Activated CD8-positive, alpha-beta memory T cell treated with anti-CD3 and anti-CD28 coated beads, Interleukin-2, amount 10 ng/mL, durations not matched to agents 7 days and 5 days (primary cell): ENCODE data around the gene PHLPP1. TPM values are rescaled to one million over a fixed set of nuclear protein-coding genes. Genes with fewer than 3 reads are reported as not detected.

Source experiments
- ATAC-seq: fragments of 150-1000 bp; cut with Tn5 transposase; one replicate; pipeline ENCODE4 v1.10.0; 2021; ENCODE audit warnings: moderate library complexity
- CTCF ChIA-PET: fragments of 350-600 bp; sonication (Branson Sonifier 250); formaldehyde crosslinking; loops from one replicate; lab custom pipeline; 2021; ENCODE audit warnings: antibody characterized with exemption; lab: Charles Lee
- DNase-seq: peaks from one replicate; pipeline ENCODE4 v3.0.0-alpha.2; 2020
- H3K27ac Mint-ChIP-seq: one replicate; pipeline ENCODE4 v1.8.0; 2021; ENCODE audit warnings: mild to moderate bottlenecking, mixed read lengths
- H3K27me3 Mint-ChIP-seq: one replicate; pipeline ENCODE4 v1.8.0; 2021; ENCODE audit warnings: mixed read lengths
- H3K36me3 Mint-ChIP-seq: one replicate; pipeline ENCODE4 v1.8.0; 2021; ENCODE audit warnings: mild to moderate bottlenecking, mixed read lengths
- H3K4me1 Mint-ChIP-seq: one replicate; pipeline ENCODE4 v1.8.0; 2021; ENCODE audit warnings: mixed read lengths
- H3K4me3 Mint-ChIP-seq: one replicate; pipeline ENCODE4 v1.8.0; 2021; ENCODE audit warnings: mild to moderate bottlenecking, moderate library complexity, mixed read lengths
- H3K9me3 Mint-ChIP-seq: one replicate; pipeline ENCODE4 v1.8.0; 2022; ENCODE audit warnings: low read depth, mixed read lengths
- total RNA-seq, 2 experiments: library from RNA; stranded (reverse); gene quantifications; one replicate each; pipeline ENCODE4 v1.2.3, GENCODE V29; 2021

PHLPP1 gene
- total RNA-seq, 2 experiments from 2014 or later = 9.8 to 18.3 TPM

DNA sequence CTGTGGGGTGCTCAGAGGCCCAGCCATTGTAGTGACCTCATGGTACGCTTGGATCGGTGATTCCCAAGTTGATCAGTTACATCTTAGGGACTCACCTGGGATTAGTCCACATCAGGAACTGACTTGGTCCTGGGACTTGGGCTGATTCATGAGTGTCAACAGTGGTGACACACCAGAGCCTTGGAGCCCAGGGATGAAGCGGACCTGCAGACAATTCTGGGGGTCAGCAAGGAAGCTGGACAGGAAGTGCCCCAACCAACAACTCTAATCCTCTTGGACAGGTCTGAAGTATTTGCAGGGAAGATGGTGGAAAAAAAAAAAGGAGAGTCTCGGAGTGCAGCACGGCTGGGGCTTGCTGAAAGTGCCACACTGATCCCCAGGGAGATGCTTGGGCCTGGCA is 288.6 kb downstream of the PHLPP1 start:
- ATAC-seq (no peak), DNase-seq (no peak)
- Mint-ChIP-seq H3K36me3 (no peaks in the 10 kb centered on the region), H3K27me3 (peaks cover 2% of the 10 kb centered on the region), H3K27ac (no peak overlapping the region), H3K4me3 (no peak overlapping the region), H3K9me3 (no peaks in the 10 kb centered on the region), H3K4me1 (no peaks in the 10 kb centered on the region)
- CTCF ChIA-PET = no interaction called here

DNA sequence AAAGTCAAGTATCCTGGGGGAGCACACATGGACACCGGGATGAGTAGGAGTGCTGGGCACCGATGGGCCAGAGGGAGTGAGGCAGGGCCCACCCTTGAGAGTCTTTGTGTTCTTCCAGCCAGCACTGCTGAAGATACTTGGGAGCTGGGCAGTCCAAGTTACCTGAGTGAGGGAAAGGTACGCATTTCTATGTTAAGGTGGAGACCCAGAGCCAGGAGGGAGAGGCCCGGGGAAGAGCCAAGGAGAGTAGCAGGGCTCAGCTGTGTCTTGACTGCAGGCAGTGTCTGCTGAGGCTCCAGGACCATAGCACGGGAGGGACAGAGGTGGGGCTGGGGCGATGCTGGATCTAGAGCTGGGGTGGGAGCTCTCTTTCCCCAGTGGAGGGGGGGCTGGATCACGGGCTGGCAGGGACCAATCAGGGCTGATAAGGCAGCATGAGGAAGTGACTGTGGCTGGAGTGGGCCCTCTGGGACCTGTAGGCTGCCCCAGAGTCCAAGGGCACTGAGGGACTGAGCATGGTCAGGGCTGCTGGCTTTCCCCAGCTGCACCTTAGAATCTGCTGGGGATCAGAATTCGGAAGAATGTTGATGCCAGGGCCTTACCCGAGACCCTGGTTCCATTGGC is 289.2 kb downstream of the PHLPP1 start:
- ATAC-seq = no peak
- DNase-seq = no peak
- Mint-ChIP-seq H3K27me3 (peaks cover 7% of the 10 kb centered on the region), H3K27ac (no peak overlapping the region), H3K4me3 (no peak overlapping the region), H3K36me3 (no peaks in the 10 kb centered on the region), H3K4me1 (no peaks in the 10 kb centered on the region), H3K9me3 (no peaks in the 10 kb centered on the region)
- CTCF ChIA-PET = no interaction called here

DNA sequence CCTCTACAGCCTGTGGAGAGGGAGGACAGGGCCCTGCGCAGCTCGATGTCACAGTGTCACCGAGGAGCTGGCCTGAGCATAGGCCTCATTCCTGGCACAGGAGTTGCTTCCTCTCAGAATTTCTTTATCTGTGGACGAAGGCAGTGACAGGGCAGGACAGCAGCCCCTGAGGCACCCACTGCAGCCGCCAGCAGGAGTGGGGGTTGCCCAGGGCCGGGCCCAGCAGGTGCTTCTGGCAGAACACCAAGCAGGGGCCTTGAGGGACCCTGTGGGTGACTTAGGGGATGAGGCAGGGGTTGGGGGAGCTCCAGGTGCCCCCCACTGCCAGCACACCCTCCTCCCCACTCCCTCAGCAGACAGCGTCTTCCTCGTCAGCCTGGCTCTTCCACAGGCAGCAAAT is 290.0 kb downstream of the PHLPP1 start:
- H3K9me3 Mint-ChIP-seq = no peaks in the 10 kb centered on the region
- H3K36me3 Mint-ChIP-seq = no peaks in the 10 kb centered on the region
- peaks cover 13% of the 10 kb centered on the region for H3K27me3 Mint-ChIP-seq
- no peak overlapping the region for H3K4me3 Mint-ChIP-seq
- ATAC-seq (no peak), DNase-seq (no peak)
- CTCF ChIA-PET = interaction anchor here (1.2 to 1.8 kb wide), 2 partner anchors 11 to 15 kb away, joined by 3 to 10 read pairs; no protein-coding TSS in a partner anchor
- H3K27ac Mint-ChIP-seq = no peak overlapping the region
- no peaks in the 10 kb centered on the region for H3K4me1 Mint-ChIP-seq

DNA sequence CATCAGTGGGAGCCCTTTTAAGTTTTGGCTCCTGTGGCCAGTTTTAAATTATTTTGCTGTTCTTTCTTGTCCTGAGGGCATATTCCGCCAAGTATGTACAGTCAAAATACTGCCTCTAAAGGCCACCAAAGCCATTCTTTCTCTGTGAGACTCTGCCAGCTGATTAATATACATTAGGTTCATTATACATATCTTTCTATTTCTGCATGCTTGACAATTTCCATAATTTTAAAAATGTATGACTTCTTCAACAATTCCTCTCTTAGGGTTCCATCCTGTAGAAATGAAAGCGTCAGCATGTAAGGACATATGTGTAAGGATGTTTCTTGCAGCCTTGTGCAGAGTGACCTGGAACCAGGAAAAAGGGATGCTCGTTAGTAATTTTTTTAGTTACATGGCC is 291.9 kb downstream of the PHLPP1 start:
- CTCF ChIA-PET = interaction anchor here (1.0 to 1.8 kb wide), 3 partner anchors 9 to 432 kb away, joined by 3 to 10 read pairs (median 3); no protein-coding TSS in a partner anchor
- Mint-ChIP-seq H3K4me3 (no peak overlapping the region), H3K9me3 (no peaks in the 10 kb centered on the region), H3K4me1 (no peaks in the 10 kb centered on the region), H3K27ac (no peak overlapping the region), H3K36me3 (no peaks in the 10 kb centered on the region), H3K27me3 (peaks cover 31% of the 10 kb centered on the region)
- ATAC-seq (no peak), DNase-seq (no peak)

DNA sequence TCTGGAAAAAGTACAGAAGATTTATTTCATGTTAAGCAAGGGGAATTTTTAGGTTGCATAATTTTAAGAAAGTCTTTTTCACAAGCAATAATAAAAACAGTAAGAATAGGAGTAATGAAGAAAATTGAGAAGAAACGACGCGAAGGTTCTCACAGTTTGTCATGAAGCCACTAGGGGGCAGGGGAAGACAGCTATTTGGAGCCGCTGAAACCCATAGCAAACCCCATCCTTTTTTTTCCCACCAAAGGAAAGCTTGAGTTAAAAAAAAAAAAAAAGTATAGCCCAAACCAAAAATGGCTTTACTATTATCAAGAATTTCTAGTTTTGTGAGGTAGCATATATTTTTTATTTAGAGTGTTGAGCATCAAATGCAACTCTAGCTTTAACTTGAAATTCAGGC is 300.9 kb downstream of the PHLPP1 start:
- Mint-ChIP-seq H3K27me3 (peaks cover 61% of the 10 kb centered on the region), H3K27ac (no peak overlapping the region), H3K4me3 (no peak overlapping the region), H3K4me1 (no peaks in the 10 kb centered on the region), H3K36me3 (peaks cover 8% of the 10 kb centered on the region), H3K9me3 (peaks cover 5% of the 10 kb centered on the region)
- DNase-seq (peak; percentile 52), ATAC-seq (peak; percentile 60)
- CTCF ChIA-PET = interaction anchor here (0.7 to 6.5 kb wide), 48 partner anchors 8 to 498 kb away, joined by 3 to 107 read pairs (median 4); partner anchors contain the start of gene BCL2

DNA sequence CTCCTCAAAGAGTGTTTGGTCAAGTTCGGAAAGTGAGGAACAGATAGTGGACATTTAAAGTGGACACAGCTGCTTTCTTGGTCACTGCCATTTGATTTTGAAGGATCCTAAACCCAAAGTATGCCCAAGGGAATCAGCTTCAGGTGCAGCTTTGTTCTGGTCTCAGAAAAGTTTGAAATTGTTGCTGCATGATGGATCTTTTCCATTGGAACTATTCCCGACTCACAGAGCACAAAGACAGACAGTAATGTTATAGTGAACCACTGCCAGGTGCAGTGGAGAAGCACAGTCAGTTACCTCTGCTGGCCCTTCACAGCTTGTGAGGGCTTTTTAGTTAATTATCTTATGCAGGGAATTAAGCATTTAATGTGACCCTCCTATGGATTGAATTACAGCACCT is 301.7 kb downstream of the PHLPP1 start:
- ATAC-seq (no peak), DNase-seq (no peak)
- H3K9me3 Mint-ChIP-seq = peaks cover 5% of the 10 kb centered on the region
- CTCF ChIA-PET = interaction anchor here (0.7 to 6.5 kb wide), 35 partner anchors 9 to 489 kb away, joined by 3 to 107 read pairs (median 5); partner anchors contain the start of gene BCL2
- H3K4me1 Mint-ChIP-seq = no peaks in the 10 kb centered on the region
- H3K27me3 Mint-ChIP-seq = peaks cover 57% of the 10 kb centered on the region
- H3K36me3 Mint-ChIP-seq = peaks cover 8% of the 10 kb centered on the region
- H3K4me3 Mint-ChIP-seq = no peak overlapping the region
- no peak overlapping the region for H3K27ac Mint-ChIP-seq

DNA sequence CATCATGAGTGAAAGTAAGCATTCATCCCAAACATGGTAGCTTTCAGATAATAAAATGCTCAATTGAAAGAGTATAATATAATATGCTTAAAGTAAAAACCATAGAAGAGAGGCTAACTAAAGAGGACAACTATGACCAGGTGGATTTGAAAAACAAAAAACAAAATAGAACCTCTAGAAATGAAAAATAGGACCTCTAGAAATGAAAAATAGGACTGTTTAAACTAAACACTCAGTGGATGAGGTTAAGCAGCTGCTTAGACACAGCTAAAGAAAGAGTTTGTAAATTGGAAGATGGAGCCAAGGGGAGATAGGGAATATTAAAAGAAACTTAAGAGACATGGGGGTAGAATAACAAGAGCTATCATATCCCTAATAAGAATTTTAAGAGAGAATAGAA is 302.6 kb downstream of the PHLPP1 start:
- H3K36me3 Mint-ChIP-seq = peaks cover 8% of the 10 kb centered on the region
- H3K9me3 Mint-ChIP-seq = peaks cover 5% of the 10 kb centered on the region
- ATAC-seq = no peak
- no peak for DNase-seq
- H3K4me3 Mint-ChIP-seq = no peak overlapping the region
- H3K4me1 Mint-ChIP-seq = no peaks in the 10 kb centered on the region
- peaks cover 53% of the 10 kb centered on the region for H3K27me3 Mint-ChIP-seq
- CTCF ChIA-PET = interaction anchor here (0.7 to 6.5 kb wide), 17 partner anchors 30 to 421 kb away, joined by 3 to 107 read pairs (median 7); partner anchors contain the start of gene BCL2
- H3K27ac Mint-ChIP-seq = no peak overlapping the region

DNA sequence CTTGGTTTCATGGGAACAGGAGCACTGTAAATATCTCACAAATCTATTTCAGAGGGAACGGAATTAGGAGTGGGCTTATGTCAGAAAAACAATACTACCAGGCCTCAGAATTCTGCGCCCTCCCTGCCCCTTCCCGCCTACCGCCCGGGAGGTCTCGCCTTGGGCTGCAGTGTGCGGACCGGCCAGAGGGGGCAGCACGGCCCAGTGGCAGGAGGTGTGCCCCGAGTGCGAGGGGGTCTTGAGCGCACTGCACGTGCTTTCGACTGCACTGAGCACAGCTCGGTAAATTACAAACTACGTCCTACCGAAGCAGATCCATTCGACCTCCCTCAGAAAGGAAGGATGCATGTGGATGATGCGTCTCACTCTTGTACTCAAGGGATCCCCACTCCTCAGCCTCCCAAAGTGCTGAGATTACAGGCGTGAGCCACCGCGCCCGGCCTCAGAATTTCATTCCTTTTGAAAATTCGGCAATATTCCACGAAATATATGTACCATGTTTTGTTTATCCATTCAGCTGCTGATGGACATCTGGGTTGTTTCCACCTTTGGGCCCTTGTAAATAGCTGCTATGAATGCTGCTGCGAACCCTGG is 307.2 kb downstream of the PHLPP1 start:
- H3K9me3 Mint-ChIP-seq = peaks cover 5% of the 10 kb centered on the region
- CTCF ChIA-PET = interaction anchor here (0.7 to 2.5 kb wide), 11 partner anchors 12 to 416 kb away, joined by 3 to 15 read pairs (median 3); no protein-coding TSS in a partner anchor
- no peak overlapping the region for H3K27ac Mint-ChIP-seq
- ATAC-seq = no peak
- DNase-seq = no peak
- H3K36me3 Mint-ChIP-seq = peaks cover 7% of the 10 kb centered on the region
- no peak overlapping the region for H3K4me3 Mint-ChIP-seq
- peaks cover 24% of the 10 kb centered on the region for H3K27me3 Mint-ChIP-seq
- no peaks in the 10 kb centered on the region for H3K4me1 Mint-ChIP-seq

DNA sequence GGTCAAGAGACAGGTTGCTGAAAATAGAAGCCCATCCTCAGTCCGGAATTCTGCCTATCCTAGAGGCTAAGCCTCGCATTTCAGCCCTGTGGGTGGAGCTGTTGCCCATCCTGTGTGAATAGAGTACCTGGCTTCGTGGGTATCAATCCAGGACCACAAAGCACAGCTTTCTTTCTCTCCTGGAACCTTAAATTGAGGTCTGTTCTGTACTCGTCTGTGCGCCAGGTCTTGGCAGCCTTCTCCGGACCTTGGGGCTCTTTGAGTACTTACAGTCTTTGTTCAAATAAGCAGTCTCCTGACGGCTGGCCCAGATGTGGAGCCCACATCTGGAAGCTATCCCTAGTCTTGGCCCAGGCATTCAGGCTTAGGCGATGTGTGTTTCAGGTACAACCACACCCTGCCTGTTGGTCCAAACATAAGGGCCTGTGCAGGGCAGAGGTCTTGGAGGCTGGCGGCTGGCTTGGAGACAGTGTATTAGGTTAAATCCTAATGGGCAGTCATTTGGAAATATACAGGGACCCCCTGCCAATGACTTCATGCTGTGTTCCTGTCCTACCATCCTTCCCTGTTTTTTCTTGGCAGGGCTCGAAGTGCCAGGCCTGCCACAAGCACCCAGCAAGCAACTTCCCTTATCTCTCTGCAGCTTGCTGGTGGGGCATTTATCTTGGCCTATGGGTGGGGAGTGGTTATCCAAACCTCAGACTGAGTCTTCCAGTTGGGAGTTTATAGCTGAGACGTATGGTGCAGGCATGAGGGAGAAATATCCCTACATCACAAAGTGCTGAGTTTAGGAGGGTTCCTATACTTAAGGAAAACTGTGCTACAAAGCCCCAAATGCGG is 310.1 kb downstream of the PHLPP1 start:
- no peak for DNase-seq
- no peaks in the 10 kb centered on the region for H3K36me3 Mint-ChIP-seq
- no peak for ATAC-seq
- CTCF ChIA-PET = interaction anchor here (0.9 to 2.1 kb wide), 5 partner anchors 9 to 314 kb away, joined by 3 to 11 read pairs (median 5); no protein-coding TSS in a partner anchor
- peaks cover 17% of the 10 kb centered on the region for H3K27me3 Mint-ChIP-seq
- H3K9me3 Mint-ChIP-seq = peaks cover 1% of the 10 kb centered on the region
- H3K27ac Mint-ChIP-seq = no peak overlapping the region
- H3K4me3 Mint-ChIP-seq = no peak overlapping the region
- H3K4me1 Mint-ChIP-seq = no peaks in the 10 kb centered on the region

DNA sequence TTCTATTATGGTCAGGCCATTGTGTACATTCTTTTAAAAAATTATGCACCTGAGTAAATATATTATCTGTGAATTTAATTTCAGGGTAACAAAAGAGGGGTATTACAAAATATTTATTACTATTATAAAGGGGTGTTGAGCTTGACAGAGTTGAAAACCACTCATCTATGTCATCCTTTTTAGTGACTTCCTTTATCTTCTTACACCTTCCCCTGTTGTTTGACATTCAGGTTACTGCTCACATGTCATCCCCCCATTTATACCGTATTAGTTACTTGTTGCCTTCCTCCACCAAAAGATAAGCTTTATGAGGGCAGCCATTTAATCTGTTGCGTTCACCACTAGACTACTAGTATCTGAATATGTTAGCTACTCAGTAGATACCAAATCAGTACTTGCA is 313.0 kb downstream of the PHLPP1 start:
- no peak for DNase-seq
- Mint-ChIP-seq H3K36me3 (no peaks in the 10 kb centered on the region), H3K4me3 (no peak overlapping the region), H3K27ac (no peak overlapping the region), H3K27me3 (peaks cover 22% of the 10 kb centered on the region), H3K9me3 (peaks cover 5% of the 10 kb centered on the region), H3K4me1 (no peaks in the 10 kb centered on the region)
- no peak for ATAC-seq
- CTCF ChIA-PET = interaction anchor here (1.3 to 1.4 kb wide), 3 partner anchors 12 to 410 kb away, joined by 3 to 5 read pairs (median 4); no protein-coding TSS in a partner anchor

Other genes with a start within 250 kb of the PHLPP1 start
- 10 to 100 TPM; 45.7 to 71.8 TPM for gene ZCCHC2, start 192.5 kb upstream of the PHLPP1 start, total RNA-seq